ENCODE measurements around the gene CEP97.
A peak's percentile ranks its signal among the peaks of the same experiment; 100 is the strongest.
"Not testable (repeated sequence)": the region's sequence is repeated elsewhere in the genome, so short reads cannot be mapped to it uniquely, and the experiment has no call there.

The CEP97 gene, protein sequence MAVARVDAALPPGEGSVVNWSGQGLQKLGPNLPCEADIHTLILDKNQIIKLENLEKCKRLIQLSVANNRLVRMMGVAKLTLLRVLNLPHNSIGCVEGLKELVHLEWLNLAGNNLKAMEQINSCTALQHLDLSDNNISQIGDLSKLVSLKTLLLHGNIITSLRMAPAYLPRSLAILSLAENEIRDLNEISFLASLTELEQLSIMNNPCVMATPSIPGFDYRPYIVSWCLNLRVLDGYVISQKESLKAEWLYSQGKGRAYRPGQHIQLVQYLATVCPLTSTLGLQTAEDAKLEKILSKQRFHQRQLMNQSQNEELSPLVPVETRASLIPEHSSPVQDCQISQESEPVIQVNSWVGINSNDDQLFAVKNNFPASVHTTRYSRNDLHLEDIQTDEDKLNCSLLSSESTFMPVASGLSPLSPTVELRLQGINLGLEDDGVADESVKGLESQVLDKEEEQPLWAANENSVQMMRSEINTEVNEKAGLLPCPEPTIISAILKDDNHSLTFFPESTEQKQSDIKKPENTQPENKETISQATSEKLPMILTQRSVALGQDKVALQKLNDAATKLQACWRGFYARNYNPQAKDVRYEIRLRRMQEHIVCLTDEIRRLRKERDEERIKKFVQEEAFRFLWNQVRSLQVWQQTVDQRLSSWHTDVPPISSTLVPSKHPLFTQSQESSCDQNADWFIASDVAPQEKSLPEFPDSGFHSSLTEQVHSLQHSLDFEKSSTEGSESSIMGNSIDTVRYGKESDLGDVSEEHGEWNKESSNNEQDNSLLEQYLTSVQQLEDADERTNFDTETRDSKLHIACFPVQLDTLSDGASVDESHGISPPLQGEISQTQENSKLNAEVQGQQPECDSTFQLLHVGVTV

DNA sequence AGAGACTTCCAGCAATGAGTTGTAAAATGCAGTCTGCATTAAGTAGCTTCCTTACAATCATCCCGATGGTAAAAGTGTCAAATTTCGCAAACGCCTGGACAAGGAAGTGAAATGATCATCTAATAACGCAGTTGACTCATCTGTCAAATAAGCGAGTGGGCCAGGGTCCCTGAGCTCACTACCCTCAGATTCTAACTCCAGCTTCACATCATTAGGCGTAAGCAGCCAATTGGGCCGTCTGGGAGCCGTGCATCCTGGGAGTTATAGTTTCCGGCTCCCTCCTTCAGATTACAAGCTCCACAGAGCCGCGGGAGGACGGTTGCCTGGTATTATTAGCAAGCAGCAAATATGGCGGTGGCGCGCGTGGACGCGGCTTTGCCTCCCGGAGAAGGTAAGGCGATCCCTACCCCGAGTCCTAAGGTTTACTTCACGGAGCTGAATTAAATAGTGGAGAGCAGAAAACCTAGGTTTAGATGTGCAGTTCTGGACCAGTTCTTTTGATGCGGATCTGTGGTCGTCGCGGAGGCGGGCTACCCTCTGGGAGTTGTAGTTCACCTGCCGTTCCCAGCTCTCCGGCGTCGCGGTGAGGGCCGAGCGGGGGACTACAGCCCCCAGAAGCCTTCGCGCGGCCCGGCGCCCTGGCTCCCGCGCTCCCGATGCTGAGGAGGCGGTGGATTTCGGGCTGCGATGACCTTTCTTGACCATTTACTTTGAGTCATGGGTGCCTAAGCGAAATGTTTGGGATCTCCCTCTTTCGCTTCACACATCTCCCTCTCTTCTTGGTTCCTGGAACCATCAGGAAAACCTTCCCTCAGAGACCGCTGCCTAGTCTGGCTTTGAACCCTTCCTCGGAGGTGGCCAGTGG, at the start of gene CEP97:
CEP97 (plus strand) TSS at position 286 of the 865 bp plus-strand sequence; CDS start at position 349, 63 bp downstream.
- TF ChIP-seq CTCF (IDR thresholded peaks at IDR 0.05; ENCODE audit: low read depth, low read length), result no peak
- H3K4me3 ChIP-seq (ENCODE audit: low read depth, low read length), result peak within 1 kb of the TSS; percentile 96

GRCh38 chr3:101675709-101676215, 48.7 kb upstream of the CEP97 start:
- peak overlapping the region; percentile 85 for H3K4me3 ChIP-seq (ENCODE audit: low read depth, low read length)
- no peak for TF ChIP-seq CTCF (IDR thresholded peaks at IDR 0.05; ENCODE audit: low read depth, low read length)

GRCh38 chr3:101676216-101676764, 48.1 kb upstream of the CEP97 start:
- TF ChIP-seq CTCF (IDR thresholded peaks at IDR 0.05; ENCODE audit: low read depth, low read length), result no peak
- H3K4me3 ChIP-seq (ENCODE audit: low read depth, low read length), result peak overlapping the region; percentile 85

DNA sequence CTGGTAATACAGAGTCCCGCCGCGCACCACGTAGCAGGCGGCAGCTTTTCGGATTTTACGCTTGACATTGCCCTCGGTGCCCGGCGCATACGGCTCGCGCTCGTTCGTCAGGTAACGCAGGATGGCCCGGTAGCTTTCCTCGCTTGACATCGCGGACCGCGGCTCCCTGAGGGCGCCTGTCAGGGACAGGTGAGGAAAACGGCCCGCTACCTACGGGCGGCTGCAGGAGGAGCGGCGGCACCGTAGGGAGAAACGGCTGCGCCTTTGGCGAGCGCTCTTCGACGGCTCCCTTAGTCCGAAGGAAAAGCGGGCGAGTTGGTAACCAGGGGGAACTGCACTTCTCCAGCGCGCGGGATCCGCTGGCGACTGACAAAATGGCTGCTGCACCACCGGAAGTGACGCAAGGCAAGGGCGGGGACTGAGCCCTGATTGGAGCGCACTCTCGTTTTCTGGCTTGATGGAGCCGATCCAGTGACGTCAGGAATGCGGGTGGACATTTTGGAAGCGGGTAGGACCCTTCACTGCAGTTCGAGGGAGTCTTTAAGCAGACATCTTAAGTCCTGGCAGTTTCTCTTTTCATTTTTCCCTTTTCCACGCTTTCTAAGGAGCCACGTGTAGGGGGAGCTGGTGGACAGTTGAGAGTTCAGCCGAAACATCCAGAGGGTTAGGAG, 47.5 kb upstream of the CEP97 start, which contains the start of gene ZBTB11:
ZBTB11 (minus strand) TSS at position 368 of the 671 bp plus-strand sequence; CDS start at position 150, 218 bp downstream.
- TF ChIP-seq CTCF (IDR thresholded peaks at IDR 0.05; ENCODE audit: low read depth, low read length), result peak; percentile 49; the same call in 1 of the 2 replicates
- H3K4me3 ChIP-seq (ENCODE audit: low read depth, low read length), result peak within 1 kb of the TSS; percentile 85

GRCh38 chr3:101677436-101678286, 46.8 kb upstream of the CEP97 start:
- H3K4me3 ChIP-seq (ENCODE audit: low read depth, low read length), result peak overlapping the region; percentile 54
- TF ChIP-seq CTCF (IDR thresholded peaks at IDR 0.05; ENCODE audit: low read depth, low read length), result no peak

DNA sequence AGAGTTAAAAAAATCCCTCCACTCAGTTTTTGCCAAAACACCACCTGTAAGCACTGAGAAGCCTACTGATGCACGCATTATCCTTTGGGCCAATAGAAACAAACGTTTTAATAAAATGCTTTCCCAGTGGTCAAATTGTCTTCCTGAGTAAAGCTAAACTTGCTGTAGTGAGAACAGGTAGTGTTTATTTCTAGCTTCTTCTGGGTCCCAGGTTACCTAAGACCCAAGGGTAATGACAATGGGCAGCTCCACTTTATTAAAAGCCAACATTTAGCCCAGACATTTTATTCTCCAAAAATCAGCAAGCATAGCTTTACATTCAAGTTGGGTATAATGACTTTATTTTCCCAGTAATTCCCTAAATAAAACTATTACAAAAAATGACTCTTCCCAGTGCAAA, 45.6 kb upstream of the CEP97 start:
- H3K4me3 ChIP-seq (ENCODE audit: low read depth, low read length), result not testable (repeated sequence)

All from WI38 (cell line).